HepG2 (cell line): ENCODE measurements around the gene TLR6.

Source experiments
- CTCF ChIP-seq: sonication (generic); formaldehyde crosslinking; IDR thresholded peaks from 2 replicates; pipeline ENCODE4 v1.5.0; 2020; ENCODE audit warnings: mild to moderate bottlenecking, missing genetic modification reagents, moderate library complexity
- ZNF30 ChIP-seq: sonication (generic); formaldehyde crosslinking; IDR thresholded peaks from 2 replicates; pipeline ENCODE4 v1.5.0; 2020; ENCODE audit warnings: mild to moderate bottlenecking, missing genetic modification reagents
- TF ChIP-seq, protein P1 (sequence below), 2 experiments: sonication (generic) in 1 of 2; formaldehyde crosslinking in 1 of 2; IDR thresholded peaks; 2 replicates each; pipeline versions ENCODE4 v1.5.1 to v1.6.1; 2011 to 2020; ENCODE audit warnings: borderline replicate concordance in 1 of 2, low read depth in 1 of 2, low read length in 1 of 2, mild to moderate bottlenecking in 1 of 2, missing genetic modification reagents in 1 of 2, moderate library complexity in 1 of 2

GRCh38 chr4:38866973-38867477, 10.4 kb upstream of the TLR6 start:
- peak; percentile 51; the same call in 1 of the 2 replicates for TF ChIP-seq ZNF30 (CRISPR knock-in tag)
- TF ChIP-seq CTCF (CRISPR knock-in tag), result 0 out of 2 replicates have a peak, but pooled peaks have one; percentile 3
- TF ChIP-seq, protein P1, sequence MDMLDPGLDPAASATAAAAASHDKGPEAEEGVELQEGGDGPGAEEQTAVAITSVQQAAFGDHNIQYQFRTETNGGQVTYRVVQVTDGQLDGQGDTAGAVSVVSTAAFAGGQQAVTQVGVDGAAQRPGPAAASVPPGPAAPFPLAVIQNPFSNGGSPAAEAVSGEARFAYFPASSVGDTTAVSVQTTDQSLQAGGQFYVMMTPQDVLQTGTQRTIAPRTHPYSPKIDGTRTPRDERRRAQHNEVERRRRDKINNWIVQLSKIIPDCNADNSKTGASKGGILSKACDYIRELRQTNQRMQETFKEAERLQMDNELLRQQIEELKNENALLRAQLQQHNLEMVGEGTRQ (IDR thresholded peaks at IDR 0.05; ENCODE audit: low read depth, low read length), result no peak
- TF ChIP-seq, protein P1 (CRISPR knock-in tag; IDR thresholded peaks at IDR 0.05; ENCODE audit: borderline replicate concordance), result no peak
